PC-9 (cell line): ENCODE data around the gene ITGB7. TPM values are rescaled to one million over a fixed set of nuclear protein-coding genes. Genes with fewer than 3 reads are reported as not detected.

Experiments used
- BruUV-seq: library from RNA; stranded (reverse); fragments of 400-500 nt; replicated peaks from 2 replicates; lab custom pipeline; 2021; lab: Mats Ljungman, UMichigan
- CTCF ChIA-PET: fragments of 300-600 bp; sonication (Branson Sonifier 250); formaldehyde crosslinking; loops from one replicate; lab custom pipeline; 2022; ENCODE audit warnings: antibody characterized with exemption; lab: Charles Lee
- POLR2A ChIA-PET: fragments of 300-600 bp; sonication (Branson Sonifier 250); formaldehyde crosslinking; loops from one replicate; lab custom pipeline; 2022; ENCODE audit warnings: antibody characterized with exemption; ENCODE audit not compliant: unreplicated experiment; lab: Charles Lee
- DNase-seq, 2 experiments: peaks; one replicate each; pipeline versions ENCODE4 v3.0.0 to v3.0.0-alpha.2; 2015 to 2022; ENCODE audit warnings: mixed read lengths in 1 of 2
- H2AFZ ChIP-seq: fragments of 200-600 bp; sonication (generic); 2 replicates; pipeline ENCODE4 v1.8.1; 2017; ENCODE audit warnings: antibody characterized with exemption
- H3F3A ChIP-seq: fragments of 200-600 bp; sonication (generic); 2 replicates; pipeline ENCODE4 v1.8.1; 2017; ENCODE audit warnings: antibody characterized with exemption, mild to moderate bottlenecking, low read depth; ENCODE audit not compliant: insufficient read depth
- H3K27ac ChIP-seq: fragments of 200-600 bp; sonication (generic); 2 replicates; pipeline ENCODE4 v1.6.1; 2016; ENCODE audit warnings: mixed run types
- H3K27me3 ChIP-seq: fragments of 200-600 bp; sonication (generic); 2 replicates; pipeline ENCODE4 v1.6.1; 2016; ENCODE audit warnings: low read depth, mixed run types; ENCODE audit not compliant: insufficient read depth
- H3K36me3 ChIP-seq: fragments of 200-600 bp; sonication (generic); 2 replicates; pipeline ENCODE4 v1.6.1; 2016; ENCODE audit warnings: low read depth, mixed run types
- H3K4me1 ChIP-seq: fragments of 200-600 bp; sonication (generic); replicated peaks from 2 replicates; pipeline ENCODE4 v1.6.1; 2016; ENCODE audit warnings: mixed run types; ENCODE audit not compliant: insufficient read depth
- H3K4me2 ChIP-seq: fragments of 200-600 bp; sonication (generic); 2 replicates; pipeline ENCODE4 v1.6.1; 2017; ENCODE audit warnings: mixed run types
- H3K4me3 ChIP-seq: fragments of 200-600 bp; sonication (generic); 2 replicates; pipeline ENCODE4 v1.6.1; 2016; ENCODE audit warnings: mixed run types
- H3K79me2 ChIP-seq: fragments of 200-600 bp; sonication (generic); 2 replicates; pipeline ENCODE4 v1.6.1; 2017; ENCODE audit warnings: low read depth, mixed run types
- H3K9me2 ChIP-seq: fragments of 200-600 bp; sonication (generic); 2 replicates; pipeline ENCODE4 v1.8.1; 2017; ENCODE audit warnings: mild to moderate bottlenecking; ENCODE audit not compliant: insufficient read depth
- H3K9me3 ChIP-seq: fragments of 200-600 bp; sonication (generic); 2 replicates; pipeline ENCODE4 v1.8.1; 2016; ENCODE audit warnings: low read depth; ENCODE audit not compliant: insufficient read depth
- H4K20me1 ChIP-seq: fragments of 200-600 bp; sonication (generic); 2 replicates; pipeline ENCODE4 v1.8.1; 2017; ENCODE audit not compliant: insufficient read depth
- CTCF ChIP-seq: fragments of 200-600 bp; sonication (generic); conservative IDR thresholded peaks from 2 replicates; pipeline ENCODE4 v1.6.1; 2017; ENCODE audit warnings: mixed run types, antibody characterized with exemption, mild to moderate bottlenecking, moderate library complexity
- EZH2 ChIP-seq: fragments of 200-600 bp; sonication (generic); IDR thresholded peaks from 2 replicates; pipeline ENCODE4 v1.8.0; 2017; ENCODE audit warnings: antibody characterized with exemption, low read depth
- intact Hi-C: fragments of 100-400 bp; cut with micrococcal nuclease; formaldehyde crosslinking; loops from one replicate; pipeline ENCODE4 v1.10.0; 2022; ENCODE audit not compliant: unreplicated experiment
- total RNA-seq: library from RNA; stranded (reverse); gene quantifications from 2 replicates; pipeline ENCODE4 v1.2.3, GENCODE V29; 2021

Gene ITGB7
- total RNA-seq, 1 experiment from 2014 or later: 3.3 TPM

- peaks cover 45% of the 10 kb centered on the region for H3F3A ChIP-seq
- no peaks in the 10 kb centered on the region for H3K9me2 ChIP-seq
- no peak overlapping the region for H3K4me2 ChIP-seq
- ChIA-PET POLR2A (no interaction called here), CTCF (no interaction called here)
- H2AFZ ChIP-seq: no peak overlapping the region
- no TSS peak for BruUV-seq
- no peak for DNase-seq
- no peak overlapping the region for H3K4me3 ChIP-seq
- peaks cover 18% of the 10 kb centered on the region for H3K4me1 ChIP-seq
- no peaks in the 10 kb centered on the region for H3K9me3 ChIP-seq
- no peak for TF ChIP-seq EZH2
- no peak for TF ChIP-seq CTCF
- peaks cover 26% of the 10 kb centered on the region for H3K79me2 ChIP-seq
- peaks cover 21% of the 10 kb centered on the region for H4K20me1 ChIP-seq
- peaks cover 53% of the 10 kb centered on the region for H3K36me3 ChIP-seq
- H3K27ac ChIP-seq: no peak overlapping the region
- H3K27me3 ChIP-seq: no peaks in the 10 kb centered on the region
- intact Hi-C loops: no loop called here
Measured at GRCh38 chr12:53184828-53185227, 22.2 kb downstream of the ITGB7 start.

- H3K9me2 ChIP-seq: no peaks in the 10 kb centered on the region
- H3K27ac ChIP-seq: no peak overlapping the region
- H2AFZ ChIP-seq: no peak overlapping the region
- H3K36me3 ChIP-seq: peaks cover 53% of the 10 kb centered on the region
- no peak for DNase-seq
- no peaks in the 10 kb centered on the region for H3K27me3 ChIP-seq
- CTCF ChIA-PET: interaction anchor here (0.6 kb wide), 1 partner anchor 141 kb away, joined by 3 read pairs; no protein-coding TSS in a partner anchor
- POLR2A ChIA-PET: interaction anchor here (0.6 to 0.7 kb wide), 2 partner anchors 12 to 138 kb away, joined by 6 to 9 read pairs; no protein-coding TSS in a partner anchor
- peaks cover 37% of the 10 kb centered on the region for H3F3A ChIP-seq
- no peak for TF ChIP-seq CTCF
- TF ChIP-seq EZH2: no peak
- H3K4me1 ChIP-seq: peaks cover 29% of the 10 kb centered on the region
- peak overlapping the region; percentile 96; the same call in 1 of the 2 replicates for H3K4me2 ChIP-seq
- intact Hi-C loops: no loop called here
- H4K20me1 ChIP-seq: peaks cover 21% of the 10 kb centered on the region
- BruUV-seq: no TSS peak
- H3K79me2 ChIP-seq: peaks cover 37% of the 10 kb centered on the region
- H3K4me3 ChIP-seq: no peak overlapping the region
- no peaks in the 10 kb centered on the region for H3K9me3 ChIP-seq
Measured at GRCh38 chr12:53182903-53183302, 24.1 kb downstream of the ITGB7 start.

- intact Hi-C loops: loop anchor here (1.0 to 2.0 kb wide), 2 partner anchors 14 to 39 kb away; no protein-coding TSS in a partner anchor
- TF ChIP-seq EZH2 (no peak), CTCF (no peak)
- BruUV-seq: no TSS peak
- no peak for DNase-seq
- H3F3A ChIP-seq: peaks cover 37% of the 10 kb centered on the region
- no peaks in the 10 kb centered on the region for H3K9me2 ChIP-seq
- ChIA-PET CTCF (interaction anchor here (0.6 to 2.4 kb wide), 3 partner anchors 50 to 139 kb away, joined by 3 to 14 read pairs (median 7); partner anchors contain the start of genes AAAS and RARG), POLR2A (interaction anchor here (0.6 kb wide), 2 partner anchors 20 to 44 kb away, joined by 4 to 11 read pairs; no protein-coding TSS in a partner anchor)
- no peaks in the 10 kb centered on the region for H3K9me3 ChIP-seq
- H3K27ac ChIP-seq: peak overlapping the region; percentile 74
- no peaks in the 10 kb centered on the region for H3K27me3 ChIP-seq
- H3K4me2 ChIP-seq: peak overlapping the region; percentile 96
- peaks cover 21% of the 10 kb centered on the region for H4K20me1 ChIP-seq
- H3K79me2 ChIP-seq: peaks cover 37% of the 10 kb centered on the region
- no peak overlapping the region for H2AFZ ChIP-seq
- H3K4me3 ChIP-seq: peak overlapping the region; percentile 61; the same call in 1 of the 2 replicates
- peaks cover 49% of the 10 kb centered on the region for H3K36me3 ChIP-seq
- H3K4me1 ChIP-seq: peaks cover 29% of the 10 kb centered on the region
Measured at GRCh38 chr12:53181935-53182334, 25.1 kb downstream of the ITGB7 start.
